ENCODE results near the gene DECR2. TPM values are rescaled to one million over a fixed set of nuclear protein-coding genes. Genes with fewer than 3 reads are reported as not detected.
"Not testable (repeated sequence)": the region's sequence is repeated elsewhere in the genome, so short reads cannot be mapped to it uniquely, and the experiment has no call there.

The DECR2 gene
- total RNA-seq, 6 experiments from 2014 or later, result 14.0 to 20.3 (median 16.0) TPM

GRCh38 chr16:361341-361871 is 40.3 kb upstream of the DECR2 start:
- H3K9me3 Mint-ChIP-seq, result no peaks in the 10 kb centered on the region
- TF ChIP-seq CTCF (IDR thresholded peaks at IDR 0.05), result no peak
- no peak overlapping the region for H3K27ac Mint-ChIP-seq
- H3K4me3 Mint-ChIP-seq, result no peak overlapping the region
- peaks cover 2% of the 10 kb centered on the region; the same call in 1 of the 2 replicates for H3K27me3 Mint-ChIP-seq (ENCODE audit: insufficient read depth)
- no peaks in the 10 kb centered on the region for H3K4me1 Mint-ChIP-seq (ENCODE audit: low read depth)
- H3K36me3 Mint-ChIP-seq (ENCODE audit: low read depth), result no peaks in the 10 kb centered on the region
- DNase-seq, result no peak

GRCh38 chr16:361872-362701 is 39.6 kb upstream of the DECR2 start:
- DNase-seq, result peak; percentile 51
- peaks cover 2% of the 10 kb centered on the region; the same call in 1 of the 2 replicates for H3K27me3 Mint-ChIP-seq (ENCODE audit: insufficient read depth)
- H3K9me3 Mint-ChIP-seq, result no peaks in the 10 kb centered on the region
- peak; percentile 77 for TF ChIP-seq CTCF (IDR thresholded peaks at IDR 0.05)
- no peak overlapping the region for H3K4me3 Mint-ChIP-seq
- no peaks in the 10 kb centered on the region for H3K4me1 Mint-ChIP-seq (ENCODE audit: low read depth)
- H3K27ac Mint-ChIP-seq, result no peak overlapping the region
- H3K36me3 Mint-ChIP-seq (ENCODE audit: low read depth), result 0 out of 2 replicates have a peak, but pooled peaks cover 5% of the 10 kb centered on the region

- not testable (repeated sequence) for H3K27me3 Mint-ChIP-seq (ENCODE audit: insufficient read depth); H3K9me3 Mint-ChIP-seq; H3K36me3 Mint-ChIP-seq (ENCODE audit: low read depth); H3K4me1 Mint-ChIP-seq (ENCODE audit: low read depth); DNase-seq; H3K27ac Mint-ChIP-seq; H3K4me3 Mint-ChIP-seq
These were observed 39.0 kb upstream of the DECR2 start for GRCh38 chr16:362702-362999.

- no peak for TF ChIP-seq CTCF (IDR thresholded peaks at IDR 0.05)
- 0 out of 2 replicates have a peak, but pooled peaks cover 7% of the 10 kb centered on the region for H3K36me3 Mint-ChIP-seq (ENCODE audit: low read depth)
- peaks cover 2% of the 10 kb centered on the region; the same call in 1 of the 2 replicates for H3K27me3 Mint-ChIP-seq (ENCODE audit: insufficient read depth)
- DNase-seq, result no peak
- H3K4me1 Mint-ChIP-seq (ENCODE audit: low read depth), result no peaks in the 10 kb centered on the region
- H3K9me3 Mint-ChIP-seq, result no peaks in the 10 kb centered on the region
- H3K4me3 Mint-ChIP-seq, result no peak overlapping the region
- H3K27ac Mint-ChIP-seq, result no peak overlapping the region
These were observed 38.4 kb upstream of the DECR2 start for GRCh38 chr16:363110-363765.

- no peak for TF ChIP-seq CTCF (IDR thresholded peaks at IDR 0.05)
- peaks cover 2% of the 10 kb centered on the region; the same call in 1 of the 2 replicates for H3K27me3 Mint-ChIP-seq (ENCODE audit: insufficient read depth)
- H3K4me3 Mint-ChIP-seq, result no peak overlapping the region
- DNase-seq, result no peak
- no peaks in the 10 kb centered on the region for H3K9me3 Mint-ChIP-seq
- no peak overlapping the region for H3K27ac Mint-ChIP-seq
- H3K36me3 Mint-ChIP-seq (ENCODE audit: low read depth), result 0 out of 2 replicates have a peak, but pooled peaks cover 7% of the 10 kb centered on the region
- H3K4me1 Mint-ChIP-seq (ENCODE audit: low read depth), result no peaks in the 10 kb centered on the region
These were observed 37.8 kb upstream of the DECR2 start for GRCh38 chr16:363766-364490.
